Endothelial cell of umbilical vein (primary cell): Measurements from ENCODE around the gene ATXN7. TPM values are rescaled to one million over a fixed set of nuclear protein-coding genes. Genes with fewer than 3 reads are reported as not detected.
A peak's percentile ranks its signal among the peaks of the same experiment; 100 is the strongest.

Source experiments
- BruUV-seq: library from RNA; stranded (reverse); fragments of 400-500 nt; replicated peaks from 2 replicates; lab custom pipeline; 2021; lab: Mats Ljungman, UMichigan
- CTCF ChIA-PET: fragments of 300-600, 350-600 bp; sonication (Branson Sonifier 250); formaldehyde crosslinking; loops from one replicate; lab custom pipeline; 2021; ENCODE audit warnings: antibody characterized with exemption, inconsistent platforms; lab: Charles Lee
- POLR2A ChIA-PET: fragments of 300-600, 350-600 bp; sonication (Branson Sonifier 250); formaldehyde crosslinking; loops from one replicate; lab custom pipeline; 2021; ENCODE audit warnings: antibody characterized with exemption, inconsistent platforms; lab: Charles Lee
- DNase-seq: peaks from one replicate; pipeline ENCODE4 v3.0.0-alpha.2; 2011; ENCODE audit warnings: low read depth, low spot score
- FAIRE-seq: peaks from 2 replicates; lab custom pipeline; 2011; peaks lifted over from hg19 to GRCh38; lab: Jason Lieb, UNC
- H2AFZ ChIP-seq: 2 replicates; pipeline ENCODE4 v1.6.0; 2012; ENCODE audit warnings: low read depth, low read length, control low read depth, inconsistent platforms
- H3K27ac ChIP-seq: 2 replicates; pipeline ENCODE4 v1.5.1; 2011; ENCODE audit warnings: low read depth, mild to moderate bottlenecking, control low read depth, low read length, moderate library complexity; ENCODE audit not compliant: insufficient read depth
- H3K27me3 ChIP-seq, 2 experiments: 2 replicates each; pipeline versions ENCODE4 v1.6.0 to v1.6.1; 2011; ENCODE audit warnings: low read length in 2 of 2, mixed read lengths in 1 of 2; ENCODE audit not compliant: control insufficient read depth in 2 of 2, insufficient read depth in 2 of 2
- H3K36me3 ChIP-seq, 2 experiments: 2 replicates in 1 of 2; 3 replicates in 1 of 2; pipeline ENCODE4 v1.5.1; 2011; ENCODE audit warnings: low read length in 2 of 2, mild to moderate bottlenecking in 1 of 2, moderate library complexity in 1 of 2; ENCODE audit not compliant: control insufficient read depth in 2 of 2, insufficient read depth in 2 of 2; ENCODE audit errors: extremely low read depth in 1 of 2
- H3K4me1 ChIP-seq: 3 replicates; pipeline ENCODE4 v1.5.1; 2011; ENCODE audit warnings: mild to moderate bottlenecking, low read length; ENCODE audit not compliant: control insufficient read depth, insufficient read depth; ENCODE audit errors: extremely low read depth
- H3K4me2 ChIP-seq: 2 replicates; pipeline ENCODE4 v1.6.1; 2011; ENCODE audit warnings: low read length, control low read depth, mixed read lengths; ENCODE audit not compliant: insufficient read depth
- H3K4me3 ChIP-seq, 3 experiments: fragments of 200-600 bp in 1 of 3; sonication (generic), shearing (Covaris generic) in 1 of 3; replicated peaks in 1 of 3; 2 replicates each; pipeline ENCODE4 v1.5.1; 2011 to 2016; ENCODE audit warnings: control low read depth in 3 of 3, low read length in 3 of 3, mild to moderate bottlenecking in 2 of 3, inconsistent platforms in 1 of 3, low read depth in 1 of 3, moderate library complexity in 1 of 3; ENCODE audit not compliant: insufficient read depth in 1 of 3
- H3K79me2 ChIP-seq: 2 replicates; pipeline ENCODE4 v1.6.0; 2012; ENCODE audit warnings: low read length, inconsistent platforms; ENCODE audit not compliant: control insufficient read depth, insufficient read depth
- H3K9ac ChIP-seq: replicated peaks from 2 replicates; pipeline ENCODE3; 2011; ENCODE audit warnings: low read length, control low read depth; ENCODE audit not compliant: insufficient read depth; ENCODE audit errors: extremely low read depth
- H3K9me1 ChIP-seq: replicated peaks from 3 replicates; pipeline ENCODE4 v1.6.0; 2011; ENCODE audit warnings: mild to moderate bottlenecking, low read length; ENCODE audit not compliant: control insufficient read depth, insufficient read depth; ENCODE audit errors: extremely low read depth
- H3K9me3 ChIP-seq: replicated peaks from 2 replicates; pipeline ENCODE4 v1.5.1; 2012; ENCODE audit warnings: low read length, inconsistent platforms; ENCODE audit not compliant: control insufficient read depth, insufficient read depth
- H4K20me1 ChIP-seq: replicated peaks from 2 replicates; pipeline ENCODE3; 2011; ENCODE audit warnings: mild to moderate bottlenecking, low read length; ENCODE audit not compliant: control insufficient read depth, insufficient read depth; ENCODE audit errors: extremely low read depth
- EZH2 ChIP-seq: IDR thresholded peaks from 2 replicates; pipeline ENCODE4 v1.6.1; 2012; ENCODE audit warnings: borderline replicate concordance, low read depth, mild to moderate bottlenecking, moderate library complexity, low read length, inconsistent platforms; ENCODE audit not compliant: severe bottlenecking
- FOS ChIP-seq: IDR thresholded peaks from 2 replicates; pipeline ENCODE4 v1.6.1; 2011; ENCODE audit warnings: mild to moderate bottlenecking, low read length, moderate library complexity, borderline replicate concordance; ENCODE audit not compliant: insufficient read depth
- GATA2 ChIP-seq: IDR thresholded peaks from 2 replicates; pipeline ENCODE4 v1.7.0; 2011; ENCODE audit warnings: low read depth, mild to moderate bottlenecking, moderate library complexity, mixed read lengths, low read length; ENCODE audit not compliant: insufficient read length, insufficient read depth
- JUN ChIP-seq: IDR thresholded peaks from 2 replicates; pipeline ENCODE4 v1.6.1; 2011; ENCODE audit warnings: borderline replicate concordance, low read depth; ENCODE audit not compliant: insufficient read length, insufficient read depth
- MYC ChIP-seq: IDR thresholded peaks from one replicate; pipeline ENCODE4 v1.6.1; 2011; ENCODE audit warnings: mild to moderate bottlenecking, low read depth, low read length
- POLR2A ChIP-seq: IDR thresholded peaks from 2 replicates; pipeline ENCODE4 v1.6.1; 2012; ENCODE audit warnings: low read depth, mild to moderate bottlenecking, control low read depth, low read length
- POLR2AphosphoS5 ChIP-seq: IDR thresholded peaks from 2 replicates; pipeline ENCODE4 v1.6.1; 2012; ENCODE audit warnings: low read depth, mild to moderate bottlenecking, control low read depth, low read length, moderate library complexity; ENCODE audit not compliant: insufficient read depth
- dilution Hi-C: fragments of 300-500 bp; cut with MboI; formaldehyde crosslinking; loops from one replicate; pipeline ENCODE4 v1.15.0; 2019; ENCODE audit warnings: low sequenced_read_pairs; ENCODE audit not compliant: extremely low pct_ligation_motif_present
- intact Hi-C: fragments of 100-400 bp; cut with micrococcal nuclease; formaldehyde crosslinking; loops from one replicate; pipeline ENCODE4 v1.10.0; 2022
- polyA plus RNA-seq, 4 experiments: library from polyadenylated mRNA; depleted of rRNA in 3 of 4; stranded (reverse) in 3 of 4; unstranded in 1 of 4; fragments of >200 nt; gene quantifications; 2 replicates each; pipeline versions ENCODE4 v1.2.1 to v1.2.3, GENCODE V29; 2011 to 2012; ENCODE audit warnings: missing spikeins in 1 of 4
- total RNA-seq: library from RNA; stranded (reverse); gene quantifications from 2 replicates; pipeline ENCODE4 v1.2.3, GENCODE V29; 2021
- TF ChIP-seq, protein P1 (sequence below): IDR thresholded peaks from 2 replicates; pipeline ENCODE4 v1.6.1; 2011; ENCODE audit not compliant: insufficient read depth, insufficient read length
- TF ChIP-seq, protein P2 (sequence below), 2 donors: IDR thresholded peaks; 1 replicate in 1 of 2; 2 replicates in 1 of 2; pipeline ENCODE4 v1.5.1; 2011; ENCODE audit warnings: low read length in 2 of 2, mild to moderate bottlenecking in 2 of 2, moderate library complexity in 2 of 2, control low read depth in 1 of 2, inconsistent platforms in 1 of 2, low read depth in 1 of 2; ENCODE audit not compliant: insufficient read depth in 1 of 2; ENCODE audit errors: extremely low read depth in 1 of 2

ATXN7 gene
- total and polyA plus RNA-seq, 2 donors (not counting 3 experiments of a cell fraction or from before 2014, with no cell fraction given) = 21.2 to 34.7 TPM

GRCh38 chr3:64049136-64049535, 185.5 kb downstream of the ATXN7 start:
- DNase-seq = peak; percentile 16
- Histone ChIP-seq H3K9me3 (no peaks in the 10 kb centered on the region), H3K9me1 (no peaks in the 10 kb centered on the region), H3K27ac (no peak overlapping the region), H3K4me3 (no peak overlapping the region), H3K36me3 (no peaks in the 10 kb centered on the region), H4K20me1 (no peaks in the 10 kb centered on the region), H2AFZ (no peak overlapping the region), H3K9ac (no peak overlapping the region), H3K79me2 (no peaks in the 10 kb centered on the region), H3K27me3 (peaks cover 4 to 12% of the 10 kb centered on the region in 2 experiments), H3K4me1 (no peaks in the 10 kb centered on the region), H3K4me2 (no peak overlapping the region)
- intact Hi-C loops = no loop called here
- CTCF ChIA-PET = interaction anchor here (1.4 kb wide), 1 partner anchor 10 kb away, joined by 5 read pairs; no protein-coding TSS in a partner anchor
- dilution Hi-C loops = loop anchor here (25.0 kb wide), 1 partner anchor 413 kb away; no protein-coding TSS in a partner anchor
- TF ChIP-seq FOS = peak; percentile 56
- peak; percentile 27 for TF ChIP-seq JUN
- TF ChIP-seq, protein P1, sequence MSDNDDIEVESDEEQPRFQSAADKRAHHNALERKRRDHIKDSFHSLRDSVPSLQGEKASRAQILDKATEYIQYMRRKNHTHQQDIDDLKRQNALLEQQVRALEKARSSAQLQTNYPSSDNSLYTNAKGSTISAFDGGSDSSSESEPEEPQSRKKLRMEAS = no peak
- TF ChIP-seq EZH2 = no peak
- no peak for TF ChIP-seq POLR2A
- no TSS peak for BruUV-seq
- no peak for FAIRE-seq
- POLR2A ChIA-PET = no interaction called here

DNA sequence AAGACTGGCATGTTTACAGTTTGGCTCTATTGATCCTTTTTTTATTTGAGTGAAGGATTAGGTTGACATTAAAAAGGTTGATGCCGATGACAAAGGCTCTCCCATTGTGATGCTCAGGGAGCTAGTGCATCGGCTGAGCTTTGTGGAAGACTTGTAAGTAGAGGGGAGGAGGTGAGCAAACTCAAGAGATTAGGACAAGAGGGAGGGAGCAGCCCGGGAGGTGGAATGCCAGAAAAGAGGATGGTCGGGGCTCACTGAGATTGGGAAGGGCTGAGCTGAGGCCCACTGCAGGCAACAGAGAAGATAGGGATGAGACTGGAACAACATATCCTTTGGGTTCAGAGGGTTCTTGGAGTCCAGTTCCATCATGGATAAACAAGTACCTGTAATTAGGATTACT, 186.2 kb downstream of the ATXN7 start:
- dilution Hi-C loops = loop anchor here (25.0 kb wide), 1 partner anchor 412 kb away; no protein-coding TSS in a partner anchor
- no peaks in the 10 kb centered on the region for H3K9me3 ChIP-seq
- H3K27me3 ChIP-seq = peaks cover 4 to 12% of the 10 kb centered on the region in 2 experiments
- H3K27ac ChIP-seq = no peak overlapping the region
- H3K9me1 ChIP-seq = no peaks in the 10 kb centered on the region
- no peaks in the 10 kb centered on the region for H3K4me1 ChIP-seq
- DNase-seq = no peak
- H4K20me1 ChIP-seq = no peaks in the 10 kb centered on the region
- no TSS peak for BruUV-seq
- H2AFZ ChIP-seq = no peak overlapping the region
- TF ChIP-seq GATA2 (no peak), MYC (no peak), POLR2AphosphoS5 (no peak), POLR2A (no peak), EZH2 (no peak), JUN (no peak), FOS (no peak)
- TF ChIP-seq, protein P1 = no peak
- TF ChIP-seq, protein P2, sequence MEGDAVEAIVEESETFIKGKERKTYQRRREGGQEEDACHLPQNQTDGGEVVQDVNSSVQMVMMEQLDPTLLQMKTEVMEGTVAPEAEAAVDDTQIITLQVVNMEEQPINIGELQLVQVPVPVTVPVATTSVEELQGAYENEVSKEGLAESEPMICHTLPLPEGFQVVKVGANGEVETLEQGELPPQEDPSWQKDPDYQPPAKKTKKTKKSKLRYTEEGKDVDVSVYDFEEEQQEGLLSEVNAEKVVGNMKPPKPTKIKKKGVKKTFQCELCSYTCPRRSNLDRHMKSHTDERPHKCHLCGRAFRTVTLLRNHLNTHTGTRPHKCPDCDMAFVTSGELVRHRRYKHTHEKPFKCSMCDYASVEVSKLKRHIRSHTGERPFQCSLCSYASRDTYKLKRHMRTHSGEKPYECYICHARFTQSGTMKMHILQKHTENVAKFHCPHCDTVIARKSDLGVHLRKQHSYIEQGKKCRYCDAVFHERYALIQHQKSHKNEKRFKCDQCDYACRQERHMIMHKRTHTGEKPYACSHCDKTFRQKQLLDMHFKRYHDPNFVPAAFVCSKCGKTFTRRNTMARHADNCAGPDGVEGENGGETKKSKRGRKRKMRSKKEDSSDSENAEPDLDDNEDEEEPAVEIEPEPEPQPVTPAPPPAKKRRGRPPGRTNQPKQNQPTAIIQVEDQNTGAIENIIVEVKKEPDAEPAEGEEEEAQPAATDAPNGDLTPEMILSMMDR (IDR thresholded peaks at IDR 0.05; ENCODE audit: extremely low read depth in 1 of 2, insufficient read depth in 1 of 2, low read depth in 1 of 2, low read length in 2 of 2) = no peak
- intact Hi-C loops = no loop called here
- H3K79me2 ChIP-seq = no peaks in the 10 kb centered on the region
- no peak for FAIRE-seq
- H3K36me3 ChIP-seq = no peaks in the 10 kb centered on the region
- CTCF ChIA-PET = interaction anchor here (0.9 to 1.4 kb wide), 2 partner anchors 11 to 414 kb away, joined by 3 to 5 read pairs; no protein-coding TSS in a partner anchor
- POLR2A ChIA-PET = no interaction called here
- no peak overlapping the region for H3K4me2 ChIP-seq
- no peak overlapping the region for H3K4me3 ChIP-seq
- H3K9ac ChIP-seq = no peak overlapping the region
